Activated CD4-positive, alpha-beta T cell treated with anti-CD3 and anti-CD28 coated beads, Interleukin-2, amount 50 U/mL, for 48 hours (primary cell): ENCODE results near the gene SEMA3A.

Source experiments
- DNase-seq, 2 experiments: peaks; one replicate each; pipeline ENCODE4 v3.0.0-alpha.2; 2020

Gene SEMA3A

GRCh38 chr7:84195295-84196060 lies 889 bp upstream of the SEMA3A start:
- DNase-seq: no peak

- DNase-seq: no peak
Observed at GRCh38 chr7:84193747-84194146, 842 bp downstream of the SEMA3A start.

GRCh38 chr7:84191842-84192241 lies 2.7 kb downstream of the SEMA3A start:
- DNase-seq: no peak

- DNase-seq: no peak
Observed at GRCh38 chr7:84191261-84191660, 3.3 kb downstream of the SEMA3A start.

- DNase-seq: no peak
Observed at GRCh38 chr7:84190016-84190705, 4.4 kb downstream of the SEMA3A start.

- DNase-seq: no peak
Observed at GRCh38 chr7:84188786-84189405, 5.7 kb downstream of the SEMA3A start.

GRCh38 chr7:84187813-84188510 lies 6.6 kb downstream of the SEMA3A start:
- DNase-seq: no peak

- no peak for DNase-seq
Observed at GRCh38 chr7:84187087-84187805, 7.3 kb downstream of the SEMA3A start.

GRCh38 chr7:84183741-84184140 lies 10.8 kb downstream of the SEMA3A start:
- DNase-seq: no peak

- no peak for DNase-seq
Observed at GRCh38 chr7:84182301-84182700, 12.3 kb downstream of the SEMA3A start.

- no peak for DNase-seq
Observed at GRCh38 chr7:84181628-84182027, 13.0 kb downstream of the SEMA3A start.

- DNase-seq: no peak
Observed at GRCh38 chr7:84177758-84178412, 16.7 kb downstream of the SEMA3A start.

GRCh38 chr7:84176716-84177115 lies 17.9 kb downstream of the SEMA3A start:
- no peak for DNase-seq

GRCh38 chr7:84175461-84175860 lies 19.1 kb downstream of the SEMA3A start:
- DNase-seq: no peak

GRCh38 chr7:84170646-84171045 lies 23.9 kb downstream of the SEMA3A start:
- DNase-seq: no peak

- DNase-seq: no peak
Observed at GRCh38 chr7:84162584-84162983, 32.0 kb downstream of the SEMA3A start.

- no peak for DNase-seq
Observed at GRCh38 chr7:84162125-84162524, 32.5 kb downstream of the SEMA3A start.

GRCh38 chr7:84161398-84161797 lies 33.2 kb downstream of the SEMA3A start:
- DNase-seq: no peak

GRCh38 chr7:84159435-84159834 lies 35.2 kb downstream of the SEMA3A start:
- DNase-seq: no peak

- no peak for DNase-seq
Observed at GRCh38 chr7:84157171-84157570, 37.4 kb downstream of the SEMA3A start.

GRCh38 chr7:84154991-84155781 lies 39.4 kb downstream of the SEMA3A start:
- no peak for DNase-seq
